GM23338 (cell line): ENCODE data around the gene ORC2. TPM values are rescaled to one million over a fixed set of nuclear protein-coding genes. Genes with fewer than 3 reads are reported as not detected.

Experiments
- ATAC-seq: fragments of 200-7000 bp; cut with Tn5 transposase; 3 replicates; pipeline ENCODE4 v1.9.1; 2020
- DNase-seq: peaks from one replicate; pipeline ENCODE4 v3.0.0-alpha.2; 2015; ENCODE audit warnings: low spot score
- H2AFZ ChIP-seq: fragments of 200-600 bp; sonication (generic); 2 replicates; pipeline ENCODE4 v1.8.0; 2016; ENCODE audit warnings: antibody characterized with exemption, mild to moderate bottlenecking, moderate library complexity
- H3F3A ChIP-seq: fragments of 200-600 bp; sonication (generic); replicated peaks from 2 replicates; pipeline ENCODE4 v1.8.0; 2017; ENCODE audit warnings: antibody characterized with exemption, mixed run types, low read depth
- H3K27ac ChIP-seq: fragments of 200-600 bp; sonication (generic); 2 replicates; pipeline ENCODE4 v1.6.1; 2016; ENCODE audit warnings: low read depth
- H3K27me3 ChIP-seq: fragments of 200-600 bp; sonication (generic); 2 replicates; pipeline ENCODE4 v1.8.0; 2016; ENCODE audit warnings: mild to moderate bottlenecking, mixed run types, moderate library complexity; ENCODE audit not compliant: insufficient read depth
- H3K36me3 ChIP-seq: fragments of 200-600 bp; sonication (generic); 2 replicates; pipeline ENCODE4 v1.8.0; 2016; ENCODE audit warnings: mild to moderate bottlenecking; ENCODE audit not compliant: insufficient read depth
- H3K4me1 ChIP-seq: fragments of 200-600 bp; sonication (generic); 2 replicates; pipeline ENCODE4 v1.8.0; 2016; ENCODE audit warnings: mild to moderate bottlenecking, moderate library complexity; ENCODE audit not compliant: insufficient read depth
- H3K4me2 ChIP-seq: fragments of 200-600 bp; sonication (generic); 2 replicates; pipeline ENCODE4 v1.7.1; 2017; ENCODE audit warnings: mixed run types
- H3K4me3 ChIP-seq: fragments of 200-600 bp; sonication (generic); 2 replicates; pipeline ENCODE4 v1.6.1; 2016; ENCODE audit warnings: mixed run types
- H3K79me2 ChIP-seq: fragments of 200-600 bp; sonication (generic); replicated peaks from 2 replicates; pipeline ENCODE4 v1.8.0; 2017; ENCODE audit warnings: mild to moderate bottlenecking; ENCODE audit not compliant: insufficient read depth
- H3K9me2 ChIP-seq: fragments of 200-600 bp; sonication (generic); 2 replicates; pipeline ENCODE4 v1.8.0; 2017; ENCODE audit not compliant: insufficient read depth
- H4K20me1 ChIP-seq: fragments of 200-600 bp; sonication (generic); replicated peaks from 2 replicates; pipeline ENCODE4 v1.8.0; 2017; ENCODE audit warnings: mild to moderate bottlenecking; ENCODE audit not compliant: insufficient read depth
- H3K27ac Mint-ChIP-seq: 2 replicates; pipeline ENCODE4 v1.8.0; 2020; ENCODE audit warnings: inconsistent platforms, mild to moderate bottlenecking, moderate library complexity, mixed read lengths
- H3K27me3 Mint-ChIP-seq: 3 replicates; pipeline ENCODE4 v1.8.0; 2022; ENCODE audit warnings: low read depth, mild to moderate bottlenecking, moderate library complexity, mixed read lengths, inconsistent platforms; ENCODE audit not compliant: insufficient read depth, poor library complexity
- H3K36me3 Mint-ChIP-seq: 3 replicates; pipeline ENCODE4 v1.8.0; 2021; ENCODE audit warnings: low read depth, mild to moderate bottlenecking, inconsistent platforms, moderate library complexity, mixed read lengths
- H3K4me1 Mint-ChIP-seq: 3 replicates; pipeline ENCODE4 v1.8.0; 2020; ENCODE audit warnings: mild to moderate bottlenecking, inconsistent platforms, mixed read lengths
- H3K4me3 Mint-ChIP-seq: 3 replicates; pipeline ENCODE4 v1.8.0; 2021; ENCODE audit warnings: moderate library complexity, mild to moderate bottlenecking, inconsistent platforms, mixed read lengths
- H3K9me3 Mint-ChIP-seq: 3 replicates; pipeline ENCODE4 v1.8.0; 2020; ENCODE audit warnings: moderate library complexity, mild to moderate bottlenecking, inconsistent platforms, mixed read lengths
- CREB1 ChIP-seq: fragments of 250-450 bp; sonication (Bioruptor Pico); IDR thresholded peaks from 2 replicates; pipeline ENCODE4 v1.5.0; 2020; ENCODE audit warnings: low read depth, mild to moderate bottlenecking, moderate library complexity
- EZH2 ChIP-seq: fragments of 200-600 bp; sonication (generic); IDR thresholded peaks from one replicate; pipeline ENCODE4 v1.8.0; 2017; ENCODE audit warnings: antibody characterized with exemption, mild to moderate bottlenecking, low read depth; ENCODE audit not compliant: unreplicated experiment
- EZH2phosphoT487 ChIP-seq: fragments of 200-600 bp; sonication (generic); IDR thresholded peaks from one replicate; pipeline ENCODE4 v1.8.1; 2018; ENCODE audit warnings: antibody characterized with exemption; ENCODE audit not compliant: unreplicated experiment
- JUNB ChIP-seq: IDR thresholded peaks from one replicate; pipeline ENCODE4 v1.6.1; 2016; ENCODE audit warnings: antibody characterized with exemption; ENCODE audit not compliant: unreplicated experiment
- NANOG ChIP-seq: IDR thresholded peaks from 2 replicates; pipeline ENCODE4 v1.6.1; 2016; ENCODE audit warnings: antibody characterized with exemption, borderline replicate concordance
- POLR2AphosphoS5 ChIP-seq: IDR thresholded peaks from 2 replicates; pipeline ENCODE4 v1.6.1; 2016; ENCODE audit warnings: antibody characterized with exemption, low read depth
- STAT1 ChIP-seq: IDR thresholded peaks from one replicate; pipeline ENCODE4 v1.6.1; 2016; ENCODE audit warnings: antibody characterized with exemption; ENCODE audit not compliant: unreplicated experiment
- ZNF114 ChIP-seq: fragments of 250-450 bp; sonication (Bioruptor Pico); IDR thresholded peaks from 2 replicates; pipeline ENCODE4 v1.5.0; 2020; ENCODE audit warnings: mild to moderate bottlenecking, moderate library complexity
- ZNF331 ChIP-seq: fragments of 250-450 bp; sonication (Bioruptor Pico); IDR thresholded peaks from 2 replicates; pipeline ENCODE4 v1.5.0; 2020; ENCODE audit warnings: low read depth, mild to moderate bottlenecking, moderate library complexity
- polyA plus RNA-seq: library from polyadenylated mRNA; unstranded; fragments of >200 nt; fragmentation: Nextera tagmentation; extraction: Ambion mirVana; gene quantifications from 2 replicates; pipeline ENCODE4 v1.2.1, GENCODE V29; 2016
- total RNA-seq: library from RNA; depleted of rRNA; stranded (reverse); fragments of >200 nt; shearing (Covaris generic); gene quantifications from 2 replicates; pipeline ENCODE4 v1.2.3, GENCODE V29; 2014
- TF ChIP-seq, protein P1 (sequence below): fragments of 250-450 bp; sonication (Bioruptor Pico); IDR thresholded peaks from 2 replicates; pipeline ENCODE4 v1.5.0; 2020; ENCODE audit warnings: mild to moderate bottlenecking, moderate library complexity
- TF ChIP-seq, protein P2 (sequence below): IDR thresholded peaks from 2 replicates; pipeline ENCODE4 v1.6.1; 2016; ENCODE audit warnings: antibody characterized with exemption
- TF ChIP-seq, protein P3 (sequence below), 2 experiments: fragments of 200-600 bp in 1 of 2; sonication (generic) in 1 of 2; conservative IDR thresholded peaks; 2 replicates each; pipeline versions ENCODE4 v1.5.1 to v1.6.1; 2016 to 2017; ENCODE audit warnings: antibody characterized with exemption in 2 of 2, low read depth in 2 of 2, mild to moderate bottlenecking in 2 of 2, moderate library complexity in 1 of 2
- TF ChIP-seq, protein P4 (sequence below): IDR thresholded peaks from one replicate; pipeline ENCODE4 v1.6.1; 2018; ENCODE audit warnings: antibody characterized with exemption; ENCODE audit not compliant: unreplicated experiment

ORC2 gene
- total and polyA plus RNA-seq, 2 experiments from 2014 or later, result 26.1 to 42.0 TPM

DNA sequence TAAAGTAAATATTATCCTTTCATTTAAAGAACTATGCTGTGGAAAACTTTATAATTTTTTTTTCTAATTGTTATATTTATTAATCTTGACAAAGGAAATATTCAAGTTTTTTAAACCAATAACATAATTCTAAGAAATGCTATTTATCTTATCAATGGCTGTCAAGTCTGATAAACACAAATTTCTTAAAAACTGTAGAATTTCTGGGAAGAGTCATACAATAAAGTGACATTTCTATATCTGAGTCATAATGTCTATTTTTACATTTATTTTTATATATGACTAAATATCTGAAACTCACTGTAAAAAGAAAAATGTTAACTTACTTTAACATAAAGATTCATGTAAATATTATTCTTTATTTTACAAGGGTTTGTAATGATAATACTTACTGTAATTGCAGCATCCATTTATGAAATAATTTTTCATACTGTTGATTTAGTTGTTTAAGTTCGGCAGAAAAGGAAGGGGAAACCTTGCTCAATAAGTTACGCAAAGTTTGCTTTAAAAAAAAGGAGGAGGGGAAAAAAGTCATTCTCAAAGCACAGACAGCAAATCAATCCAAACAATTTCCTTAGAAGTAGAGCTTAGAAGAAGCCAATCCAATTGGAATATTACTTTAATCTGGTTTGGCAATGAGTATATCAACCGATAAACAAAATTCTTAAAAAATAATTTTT is 32.4 kb downstream of the ORC2 start:
- no peaks in the 10 kb centered on the region for H3K9me2 ChIP-seq
- TF ChIP-seq, protein P1, sequence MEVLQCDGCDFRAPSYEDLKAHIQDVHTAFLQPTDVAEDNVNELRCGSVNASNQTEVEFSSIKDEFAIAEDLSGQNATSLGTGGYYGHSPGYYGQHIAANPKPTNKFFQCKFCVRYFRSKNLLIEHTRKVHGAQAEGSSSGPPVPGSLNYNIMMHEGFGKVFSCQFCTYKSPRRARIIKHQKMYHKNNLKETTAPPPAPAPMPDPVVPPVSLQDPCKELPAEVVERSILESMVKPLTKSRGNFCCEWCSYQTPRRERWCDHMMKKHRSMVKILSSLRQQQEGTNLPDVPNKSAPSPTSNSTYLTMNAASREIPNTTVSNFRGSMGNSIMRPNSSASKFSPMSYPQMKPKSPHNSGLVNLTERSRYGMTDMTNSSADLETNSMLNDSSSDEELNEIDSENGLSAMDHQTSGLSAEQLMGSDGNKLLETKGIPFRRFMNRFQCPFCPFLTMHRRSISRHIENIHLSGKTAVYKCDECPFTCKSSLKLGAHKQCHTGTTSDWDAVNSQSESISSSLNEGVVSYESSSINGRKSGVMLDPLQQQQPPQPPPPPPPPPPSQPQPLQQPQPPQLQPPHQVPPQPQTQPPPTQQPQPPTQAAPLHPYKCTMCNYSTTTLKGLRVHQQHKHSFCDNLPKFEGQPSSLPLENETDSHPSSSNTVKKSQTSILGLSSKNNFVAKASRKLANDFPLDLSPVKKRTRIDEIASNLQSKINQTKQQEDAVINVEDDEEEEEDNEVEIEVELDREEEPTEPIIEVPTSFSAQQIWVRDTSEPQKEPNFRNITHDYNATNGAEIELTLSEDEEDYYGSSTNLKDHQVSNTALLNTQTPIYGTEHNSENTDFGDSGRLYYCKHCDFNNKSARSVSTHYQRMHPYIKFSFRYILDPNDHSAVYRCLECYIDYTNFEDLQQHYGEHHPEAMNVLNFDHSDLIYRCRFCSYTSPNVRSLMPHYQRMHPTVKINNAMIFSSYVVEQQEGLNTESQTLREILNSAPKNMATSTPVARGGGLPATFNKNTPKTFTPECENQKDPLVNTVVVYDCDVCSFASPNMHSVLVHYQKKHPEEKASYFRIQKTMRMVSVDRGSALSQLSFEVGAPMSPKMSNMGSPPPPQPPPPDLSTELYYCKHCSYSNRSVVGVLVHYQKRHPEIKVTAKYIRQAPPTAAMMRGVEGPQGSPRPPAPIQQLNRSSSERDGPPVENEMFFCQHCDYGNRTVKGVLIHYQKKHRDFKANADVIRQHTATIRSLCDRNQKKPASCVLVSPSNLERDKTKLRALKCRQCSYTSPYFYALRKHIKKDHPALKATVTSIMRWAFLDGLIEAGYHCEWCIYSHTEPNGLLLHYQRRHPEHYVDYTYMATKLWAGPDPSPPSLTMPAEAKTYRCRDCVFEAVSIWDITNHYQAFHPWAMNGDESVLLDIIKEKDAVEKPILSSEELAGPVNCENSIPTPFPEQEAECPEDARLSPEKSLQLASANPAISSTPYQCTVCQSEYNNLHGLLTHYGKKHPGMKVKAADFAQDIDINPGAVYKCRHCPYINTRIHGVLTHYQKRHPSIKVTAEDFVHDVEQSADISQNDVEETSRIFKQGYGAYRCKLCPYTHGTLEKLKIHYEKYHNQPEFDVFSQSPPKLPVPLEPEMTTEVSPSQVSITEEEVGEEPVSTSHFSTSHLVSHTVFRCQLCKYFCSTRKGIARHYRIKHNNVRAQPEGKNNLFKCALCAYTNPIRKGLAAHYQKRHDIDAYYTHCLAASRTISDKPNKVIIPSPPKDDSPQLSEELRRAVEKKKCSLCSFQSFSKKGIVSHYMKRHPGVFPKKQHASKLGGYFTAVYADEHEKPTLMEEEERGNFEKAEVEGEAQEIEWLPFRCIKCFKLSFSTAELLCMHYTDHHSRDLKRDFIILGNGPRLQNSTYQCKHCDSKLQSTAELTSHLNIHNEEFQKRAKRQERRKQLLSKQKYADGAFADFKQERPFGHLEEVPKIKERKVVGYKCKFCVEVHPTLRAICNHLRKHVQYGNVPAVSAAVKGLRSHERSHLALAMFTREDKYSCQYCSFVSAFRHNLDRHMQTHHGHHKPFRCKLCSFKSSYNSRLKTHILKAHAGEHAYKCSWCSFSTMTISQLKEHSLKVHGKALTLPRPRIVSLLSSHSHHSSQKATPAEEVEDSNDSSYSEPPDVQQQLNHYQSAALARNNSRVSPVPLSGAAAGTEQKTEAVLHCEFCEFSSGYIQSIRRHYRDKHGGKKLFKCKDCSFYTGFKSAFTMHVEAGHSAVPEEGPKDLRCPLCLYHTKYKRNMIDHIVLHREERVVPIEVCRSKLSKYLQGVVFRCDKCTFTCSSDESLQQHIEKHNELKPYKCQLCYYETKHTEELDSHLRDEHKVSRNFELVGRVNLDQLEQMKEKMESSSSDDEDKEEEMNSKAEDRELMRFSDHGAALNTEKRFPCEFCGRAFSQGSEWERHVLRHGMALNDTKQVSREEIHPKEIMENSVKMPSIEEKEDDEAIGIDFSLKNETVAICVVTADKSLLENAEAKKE (CRISPR knock-in tag), result no peak
- TF ChIP-seq, protein P2, sequence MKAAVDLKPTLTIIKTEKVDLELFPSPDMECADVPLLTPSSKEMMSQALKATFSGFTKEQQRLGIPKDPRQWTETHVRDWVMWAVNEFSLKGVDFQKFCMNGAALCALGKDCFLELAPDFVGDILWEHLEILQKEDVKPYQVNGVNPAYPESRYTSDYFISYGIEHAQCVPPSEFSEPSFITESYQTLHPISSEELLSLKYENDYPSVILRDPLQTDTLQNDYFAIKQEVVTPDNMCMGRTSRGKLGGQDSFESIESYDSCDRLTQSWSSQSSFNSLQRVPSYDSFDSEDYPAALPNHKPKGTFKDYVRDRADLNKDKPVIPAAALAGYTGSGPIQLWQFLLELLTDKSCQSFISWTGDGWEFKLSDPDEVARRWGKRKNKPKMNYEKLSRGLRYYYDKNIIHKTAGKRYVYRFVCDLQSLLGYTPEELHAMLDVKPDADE, result no peak
- TF ChIP-seq, protein P3, sequence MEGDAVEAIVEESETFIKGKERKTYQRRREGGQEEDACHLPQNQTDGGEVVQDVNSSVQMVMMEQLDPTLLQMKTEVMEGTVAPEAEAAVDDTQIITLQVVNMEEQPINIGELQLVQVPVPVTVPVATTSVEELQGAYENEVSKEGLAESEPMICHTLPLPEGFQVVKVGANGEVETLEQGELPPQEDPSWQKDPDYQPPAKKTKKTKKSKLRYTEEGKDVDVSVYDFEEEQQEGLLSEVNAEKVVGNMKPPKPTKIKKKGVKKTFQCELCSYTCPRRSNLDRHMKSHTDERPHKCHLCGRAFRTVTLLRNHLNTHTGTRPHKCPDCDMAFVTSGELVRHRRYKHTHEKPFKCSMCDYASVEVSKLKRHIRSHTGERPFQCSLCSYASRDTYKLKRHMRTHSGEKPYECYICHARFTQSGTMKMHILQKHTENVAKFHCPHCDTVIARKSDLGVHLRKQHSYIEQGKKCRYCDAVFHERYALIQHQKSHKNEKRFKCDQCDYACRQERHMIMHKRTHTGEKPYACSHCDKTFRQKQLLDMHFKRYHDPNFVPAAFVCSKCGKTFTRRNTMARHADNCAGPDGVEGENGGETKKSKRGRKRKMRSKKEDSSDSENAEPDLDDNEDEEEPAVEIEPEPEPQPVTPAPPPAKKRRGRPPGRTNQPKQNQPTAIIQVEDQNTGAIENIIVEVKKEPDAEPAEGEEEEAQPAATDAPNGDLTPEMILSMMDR (conservative IDR thresholded peaks at IDR 0.05; ENCODE audit: low read depth in 2 of 2), result no peak
- TF ChIP-seq NANOG, result no peak
- no peak for TF ChIP-seq EZH2phosphoT487
- TF ChIP-seq JUNB, result no peak
- TF ChIP-seq CREB1 (CRISPR knock-in tag), result no peak
- TF ChIP-seq ZNF331 (CRISPR knock-in tag), result no peak
- TF ChIP-seq, protein P4, sequence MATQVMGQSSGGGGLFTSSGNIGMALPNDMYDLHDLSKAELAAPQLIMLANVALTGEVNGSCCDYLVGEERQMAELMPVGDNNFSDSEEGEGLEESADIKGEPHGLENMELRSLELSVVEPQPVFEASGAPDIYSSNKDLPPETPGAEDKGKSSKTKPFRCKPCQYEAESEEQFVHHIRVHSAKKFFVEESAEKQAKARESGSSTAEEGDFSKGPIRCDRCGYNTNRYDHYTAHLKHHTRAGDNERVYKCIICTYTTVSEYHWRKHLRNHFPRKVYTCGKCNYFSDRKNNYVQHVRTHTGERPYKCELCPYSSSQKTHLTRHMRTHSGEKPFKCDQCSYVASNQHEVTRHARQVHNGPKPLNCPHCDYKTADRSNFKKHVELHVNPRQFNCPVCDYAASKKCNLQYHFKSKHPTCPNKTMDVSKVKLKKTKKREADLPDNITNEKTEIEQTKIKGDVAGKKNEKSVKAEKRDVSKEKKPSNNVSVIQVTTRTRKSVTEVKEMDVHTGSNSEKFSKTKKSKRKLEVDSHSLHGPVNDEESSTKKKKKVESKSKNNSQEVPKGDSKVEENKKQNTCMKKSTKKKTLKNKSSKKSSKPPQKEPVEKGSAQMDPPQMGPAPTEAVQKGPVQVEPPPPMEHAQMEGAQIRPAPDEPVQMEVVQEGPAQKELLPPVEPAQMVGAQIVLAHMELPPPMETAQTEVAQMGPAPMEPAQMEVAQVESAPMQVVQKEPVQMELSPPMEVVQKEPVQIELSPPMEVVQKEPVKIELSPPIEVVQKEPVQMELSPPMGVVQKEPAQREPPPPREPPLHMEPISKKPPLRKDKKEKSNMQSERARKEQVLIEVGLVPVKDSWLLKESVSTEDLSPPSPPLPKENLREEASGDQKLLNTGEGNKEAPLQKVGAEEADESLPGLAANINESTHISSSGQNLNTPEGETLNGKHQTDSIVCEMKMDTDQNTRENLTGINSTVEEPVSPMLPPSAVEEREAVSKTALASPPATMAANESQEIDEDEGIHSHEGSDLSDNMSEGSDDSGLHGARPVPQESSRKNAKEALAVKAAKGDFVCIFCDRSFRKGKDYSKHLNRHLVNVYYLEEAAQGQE, result no peak
- no peak for TF ChIP-seq ZNF114 (CRISPR knock-in tag)
- TF ChIP-seq POLR2AphosphoS5, result no peak
- no peak for TF ChIP-seq EZH2
- no peak for TF ChIP-seq STAT1
- H3K36me3 ChIP-seq, result peaks cover 63% of the 10 kb centered on the region
- Mint-ChIP-seq H3K9me3 (no peaks in the 10 kb centered on the region), H3K27me3 (no peaks in the 10 kb centered on the region), H3K4me3 (no peak overlapping the region), H3K27ac (no peak overlapping the region), H3K4me1 (no peaks in the 10 kb centered on the region), H3K36me3 (peaks cover 42% of the 10 kb centered on the region)
- ATAC-seq, result no peak
- H4K20me1 ChIP-seq, result 0 out of 2 replicates have a peak, but pooled peaks cover 2% of the 10 kb centered on the region
- H3F3A ChIP-seq, result no peaks in the 10 kb centered on the region
- H3K4me2 ChIP-seq, result no peak overlapping the region
- DNase-seq, result no peak
- no peaks in the 10 kb centered on the region for H3K4me1 ChIP-seq
- H3K27ac ChIP-seq, result no peak overlapping the region
- no peak overlapping the region for H2AFZ ChIP-seq
- no peaks in the 10 kb centered on the region for H3K79me2 ChIP-seq
- no peak overlapping the region for H3K4me3 ChIP-seq
- no peaks in the 10 kb centered on the region for H3K27me3 ChIP-seq
